ENCODE measurements around the gene PRPF31.
A peak's percentile ranks its signal among the peaks of the same experiment; 100 is the strongest.

Gene PRPF31

GRCh38 chr19:54158812-54159351, 43.3 kb downstream of the PRPF31 start:
- DNase-seq (ENCODE audit: insufficient read length, low spot score) (no peak), FAIRE-seq (no peak)
- TF ChIP-seq, protein P1, sequence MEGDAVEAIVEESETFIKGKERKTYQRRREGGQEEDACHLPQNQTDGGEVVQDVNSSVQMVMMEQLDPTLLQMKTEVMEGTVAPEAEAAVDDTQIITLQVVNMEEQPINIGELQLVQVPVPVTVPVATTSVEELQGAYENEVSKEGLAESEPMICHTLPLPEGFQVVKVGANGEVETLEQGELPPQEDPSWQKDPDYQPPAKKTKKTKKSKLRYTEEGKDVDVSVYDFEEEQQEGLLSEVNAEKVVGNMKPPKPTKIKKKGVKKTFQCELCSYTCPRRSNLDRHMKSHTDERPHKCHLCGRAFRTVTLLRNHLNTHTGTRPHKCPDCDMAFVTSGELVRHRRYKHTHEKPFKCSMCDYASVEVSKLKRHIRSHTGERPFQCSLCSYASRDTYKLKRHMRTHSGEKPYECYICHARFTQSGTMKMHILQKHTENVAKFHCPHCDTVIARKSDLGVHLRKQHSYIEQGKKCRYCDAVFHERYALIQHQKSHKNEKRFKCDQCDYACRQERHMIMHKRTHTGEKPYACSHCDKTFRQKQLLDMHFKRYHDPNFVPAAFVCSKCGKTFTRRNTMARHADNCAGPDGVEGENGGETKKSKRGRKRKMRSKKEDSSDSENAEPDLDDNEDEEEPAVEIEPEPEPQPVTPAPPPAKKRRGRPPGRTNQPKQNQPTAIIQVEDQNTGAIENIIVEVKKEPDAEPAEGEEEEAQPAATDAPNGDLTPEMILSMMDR (IDR thresholded peaks at IDR 0.05; ENCODE audit: insufficient read depth, missing control alignments): no peak

DNA sequence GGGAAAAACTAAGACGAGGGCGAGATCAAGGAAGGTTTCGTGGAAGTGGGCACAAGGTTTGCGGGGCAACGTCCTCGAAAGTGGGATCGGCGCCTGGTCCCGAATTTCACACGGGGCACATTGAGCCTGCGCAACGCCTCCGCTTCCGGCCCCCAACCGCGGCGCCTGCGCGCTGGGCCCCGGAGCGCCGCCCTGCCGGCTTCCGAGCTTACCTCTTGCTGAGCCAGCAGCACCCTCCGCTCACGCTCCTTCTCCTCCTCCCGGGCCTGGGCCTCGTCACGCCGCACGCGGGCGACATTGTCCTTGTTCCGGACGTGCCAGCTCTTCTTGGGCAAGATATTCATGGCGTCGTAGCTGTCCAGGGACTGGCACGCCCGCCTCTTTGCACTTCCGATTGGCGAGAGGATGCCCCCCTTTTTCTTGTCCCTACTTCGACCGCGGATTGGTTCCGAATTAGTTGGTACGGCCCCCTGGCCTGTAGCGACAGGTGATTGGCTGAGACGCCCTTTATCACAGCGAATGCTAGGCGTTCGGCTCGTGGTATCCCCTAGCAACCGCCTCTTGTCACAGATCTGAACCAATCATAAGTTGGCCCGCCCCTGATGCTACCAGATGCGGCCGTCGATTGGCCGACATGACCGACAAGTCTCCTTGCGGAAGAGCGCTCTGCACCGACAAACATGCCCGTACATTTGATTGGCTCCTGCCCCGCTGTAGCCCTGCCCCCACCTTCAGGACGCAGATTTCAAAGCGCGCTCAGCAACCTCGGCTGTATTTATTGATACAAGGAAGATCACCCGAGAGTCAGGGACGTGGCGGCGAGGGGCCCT, 44.0 kb downstream of the PRPF31 start, which contains the start of gene LENG1:
TSS of gene LENG1 (minus strand) at position 370 of the 830 bp plus-strand sequence. CDS start at position 344, 26 bp downstream.
- peak; percentile 86 for FAIRE-seq
- TF ChIP-seq, protein P1 (IDR thresholded peaks at IDR 0.05; ENCODE audit: insufficient read depth, missing control alignments): no peak
- DNase-seq (ENCODE audit: insufficient read length, low spot score): peak; percentile 92

DNA sequence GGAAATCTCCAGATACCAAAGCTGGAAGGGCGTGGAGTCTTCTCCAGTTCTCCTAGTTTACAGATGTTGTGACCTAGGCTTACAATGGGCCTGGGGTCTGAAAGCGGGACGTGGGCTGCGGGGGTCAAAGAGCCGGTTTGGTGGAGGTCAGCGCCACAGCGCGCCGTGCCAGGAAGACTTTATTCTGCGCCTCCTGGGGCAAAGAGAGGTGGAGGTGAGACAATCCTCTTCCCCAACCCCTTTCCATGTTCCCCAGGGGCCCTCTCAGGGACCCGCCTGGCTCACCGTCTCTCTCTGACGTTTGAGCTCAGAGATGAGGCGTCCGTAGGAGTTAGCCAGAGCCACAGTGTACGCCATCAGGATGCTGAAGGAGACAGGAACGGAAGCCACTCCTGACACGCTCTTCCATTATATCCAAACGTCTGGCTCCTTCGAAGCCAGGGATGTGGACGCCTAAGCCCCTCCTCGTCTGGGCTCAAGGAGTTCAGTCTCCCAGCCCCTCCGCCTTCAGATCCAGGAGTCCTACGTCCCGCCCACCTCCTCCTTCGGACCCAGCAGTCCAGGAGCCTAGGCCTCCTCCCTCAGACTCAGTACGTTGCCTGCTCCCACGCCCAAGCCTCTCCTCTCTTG, 44.7 kb downstream of the PRPF31 start:
- TF ChIP-seq, protein P1 (IDR thresholded peaks at IDR 0.05; ENCODE audit: insufficient read depth, missing control alignments): no peak
- no peak for FAIRE-seq
- no peak for DNase-seq (ENCODE audit: insufficient read length, low spot score)

- FAIRE-seq: no peak
- TF ChIP-seq, protein P1 (IDR thresholded peaks at IDR 0.05; ENCODE audit: insufficient read depth, missing control alignments): no peak
- no peak for DNase-seq (ENCODE audit: insufficient read length, low spot score)
Observed at GRCh38 chr19:54160854-54161253, 45.3 kb downstream of the PRPF31 start.

DNA sequence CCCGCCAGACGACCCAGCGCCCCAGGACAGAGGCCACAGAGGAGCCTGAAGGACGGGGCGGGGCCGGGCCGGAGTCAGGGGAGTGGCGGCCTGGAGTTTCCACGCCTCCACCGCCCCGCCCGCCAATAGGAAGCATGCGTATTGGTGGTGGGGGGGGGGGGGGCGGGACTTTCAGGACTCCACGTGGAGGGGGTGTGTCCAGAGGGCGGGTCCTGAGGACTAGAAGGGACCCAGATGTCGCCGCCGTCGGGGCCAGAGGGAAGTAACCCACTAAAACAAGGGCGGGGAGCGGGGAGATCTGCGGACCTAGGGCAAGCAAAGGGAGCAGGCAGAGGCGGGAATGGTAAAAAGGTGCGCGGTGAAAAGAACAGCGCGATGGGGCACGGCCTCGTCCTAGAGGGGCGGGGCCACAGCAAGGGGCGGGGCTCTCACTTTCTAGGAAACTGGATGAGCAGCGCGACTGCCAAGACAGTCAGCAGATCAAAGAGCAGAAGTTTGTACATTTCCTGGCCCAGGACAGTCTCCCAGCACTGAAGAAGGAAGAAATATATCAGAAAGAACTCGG, 46.8 kb downstream of the PRPF31 start:
- TF ChIP-seq, protein P1 (IDR thresholded peaks at IDR 0.05; ENCODE audit: insufficient read depth, missing control alignments): no peak
- no peak for DNase-seq (ENCODE audit: insufficient read length, low spot score)
- no peak for FAIRE-seq

- TF ChIP-seq, protein P1 (IDR thresholded peaks at IDR 0.05; ENCODE audit: insufficient read depth, missing control alignments): no peak
- FAIRE-seq: no peak
- DNase-seq (ENCODE audit: insufficient read length, low spot score): no peak
Observed at GRCh38 chr19:54162884-54163283, 47.3 kb downstream of the PRPF31 start.
